GM18858 (cell line): ENCODE measurements around the gene FAM9A.
"Not testable (repeated sequence)": the region's sequence is repeated elsewhere in the genome, so short reads cannot be mapped to it uniquely, and the experiment has no call there.

Experiments
- ATAC-seq: cut with Tn5 transposase; IDR thresholded peaks from one replicate; pipeline ENCODE4 v1.9.1; 2021; ENCODE audit not compliant: unreplicated experiment

Gene FAM9A

DNA sequence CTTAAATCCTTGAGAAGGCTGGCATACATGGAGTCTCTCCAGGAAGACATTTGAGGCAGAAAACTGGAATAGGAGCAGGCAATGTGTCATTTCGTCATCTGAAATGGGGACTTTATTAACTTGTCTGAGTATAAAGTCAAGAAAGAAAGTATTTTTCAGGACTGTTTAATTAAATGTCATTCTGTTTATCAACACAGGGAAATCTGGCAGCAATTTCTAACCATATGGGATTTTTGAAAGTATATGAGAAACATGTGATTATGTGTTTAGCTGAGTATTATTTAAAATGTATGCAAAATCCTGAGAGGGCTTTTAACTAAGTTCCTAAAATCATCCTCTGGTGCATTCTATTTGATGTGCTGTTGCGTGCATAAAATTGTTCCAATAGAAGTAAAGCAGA lies 3.9 kb upstream of the FAM9A start:
- no peak for ATAC-seq

DNA sequence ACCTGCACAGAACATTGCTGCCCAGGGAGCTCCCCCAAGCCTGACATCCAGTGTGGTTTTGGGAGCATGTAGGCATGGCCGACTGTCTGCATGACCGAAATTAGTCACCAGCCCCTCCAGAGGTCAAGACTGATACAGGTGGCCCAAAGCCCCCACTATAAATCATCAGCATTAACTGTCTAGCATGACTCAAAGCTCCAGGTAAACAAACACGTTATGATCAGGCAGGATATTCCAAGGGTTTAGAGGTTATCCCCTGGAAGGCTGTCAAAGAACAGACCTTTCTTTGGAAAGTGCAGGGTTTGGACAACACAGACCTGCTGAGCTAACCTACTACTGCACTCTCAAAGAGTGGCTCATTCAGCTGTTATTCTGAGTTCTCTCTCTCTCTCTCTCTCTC lies 2.1 kb upstream of the FAM9A start:
- ATAC-seq, result no peak

DNA sequence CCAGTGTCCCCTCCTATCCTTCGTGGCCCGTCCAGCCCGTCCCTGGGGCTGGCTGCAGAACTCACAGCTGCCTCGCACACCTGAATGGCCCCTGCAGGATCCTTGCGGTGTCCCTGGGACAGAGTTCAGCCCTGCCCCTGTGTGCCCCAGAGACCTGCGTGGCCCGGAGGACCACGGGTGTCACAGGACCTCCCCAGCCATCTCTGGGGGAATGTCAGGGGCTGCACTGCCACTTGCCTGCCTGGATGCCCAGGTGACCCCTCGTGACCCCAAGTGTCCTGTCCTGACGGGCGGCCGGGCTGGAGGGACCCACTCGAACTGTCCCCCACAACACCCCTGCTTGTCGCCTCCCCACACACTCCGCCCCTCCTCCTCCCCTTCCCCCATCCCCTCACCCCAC lies 832 bp downstream of the FAM9A start:
- ATAC-seq, result not testable (repeated sequence)

DNA sequence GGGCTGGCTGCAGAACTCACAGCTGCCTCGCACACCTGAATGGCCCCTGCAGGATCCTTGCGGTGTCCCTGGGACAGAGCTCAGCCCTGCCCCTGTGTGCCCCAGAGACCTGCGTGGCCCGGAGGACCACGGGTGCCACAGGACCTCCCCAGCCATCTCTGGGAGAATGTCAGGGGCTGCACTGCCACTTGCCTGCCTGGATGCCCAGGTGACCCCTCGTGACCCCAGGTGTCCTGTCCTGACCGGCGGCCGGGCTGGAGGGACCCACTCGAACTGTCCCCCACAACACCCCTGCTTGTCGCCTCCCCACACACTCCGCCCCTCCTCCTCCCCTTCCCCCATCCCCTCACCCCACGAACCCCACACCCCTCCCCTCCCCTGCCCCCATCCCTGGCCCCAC lies 1.9 kb downstream of the FAM9A start:
- ATAC-seq, result not testable (repeated sequence)

DNA sequence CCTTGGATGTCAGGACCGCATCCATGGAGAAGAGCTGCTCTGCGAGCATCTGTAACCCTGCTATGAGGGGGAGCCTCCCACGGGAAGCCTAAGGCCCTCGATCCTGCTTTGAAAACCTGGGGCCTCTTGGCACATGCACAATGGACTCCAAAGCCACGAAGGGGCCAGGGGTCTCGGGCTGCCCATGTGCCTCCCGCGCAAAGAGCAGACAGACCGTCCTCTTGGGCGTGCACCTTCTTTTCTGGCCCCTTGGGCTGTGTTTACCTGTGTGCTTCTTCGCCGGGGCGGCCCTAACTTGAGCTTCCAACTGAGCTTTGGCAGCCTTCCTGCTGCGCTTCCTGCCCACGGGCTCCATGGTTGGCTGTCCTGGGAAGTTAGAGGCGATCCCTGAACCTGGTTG lies 2.5 kb downstream of the FAM9A start:
- not testable (repeated sequence) for ATAC-seq

DNA sequence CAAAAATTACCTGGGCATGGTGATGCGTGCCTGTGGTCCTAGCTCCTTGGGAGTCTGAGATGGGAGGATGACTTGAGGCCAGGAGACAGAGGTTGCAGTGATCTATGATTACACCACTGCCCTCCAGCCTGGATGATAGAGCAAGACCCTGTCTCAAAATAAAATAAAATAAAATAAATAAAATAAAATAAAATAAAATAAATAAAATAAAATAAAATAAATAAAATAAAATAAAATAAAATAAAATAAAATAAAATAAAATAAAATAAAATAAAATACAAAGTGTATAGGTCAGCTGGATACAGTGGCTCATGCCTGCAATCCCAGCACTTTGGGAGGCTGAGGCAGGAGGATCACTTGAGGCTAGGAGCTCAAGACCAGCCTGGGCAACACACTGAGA lies 14.1 kb downstream of the FAM9A start:
- ATAC-seq, result not testable (repeated sequence)

DNA sequence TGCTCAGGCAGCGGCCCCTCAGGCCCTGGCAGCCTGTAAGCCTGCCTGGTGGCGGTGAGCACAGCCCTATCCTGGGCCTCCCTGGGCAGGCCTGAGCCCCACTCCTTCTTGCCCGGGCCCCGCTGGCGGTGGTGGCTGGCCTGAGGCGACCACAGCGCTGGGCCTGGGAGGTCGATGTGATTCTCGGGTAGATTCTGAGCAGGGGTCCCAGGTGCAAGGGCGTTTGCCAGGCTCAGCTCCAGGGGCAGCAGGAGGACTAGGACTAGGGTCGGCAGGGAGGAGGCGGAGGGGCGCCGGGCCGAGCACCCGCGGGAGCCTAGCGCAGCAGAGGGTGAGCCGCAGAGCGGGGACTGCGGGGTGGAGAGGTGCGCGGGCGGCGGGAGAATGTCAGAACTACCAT lies 17.0 kb downstream of the FAM9A start:
- no peak for ATAC-seq

DNA sequence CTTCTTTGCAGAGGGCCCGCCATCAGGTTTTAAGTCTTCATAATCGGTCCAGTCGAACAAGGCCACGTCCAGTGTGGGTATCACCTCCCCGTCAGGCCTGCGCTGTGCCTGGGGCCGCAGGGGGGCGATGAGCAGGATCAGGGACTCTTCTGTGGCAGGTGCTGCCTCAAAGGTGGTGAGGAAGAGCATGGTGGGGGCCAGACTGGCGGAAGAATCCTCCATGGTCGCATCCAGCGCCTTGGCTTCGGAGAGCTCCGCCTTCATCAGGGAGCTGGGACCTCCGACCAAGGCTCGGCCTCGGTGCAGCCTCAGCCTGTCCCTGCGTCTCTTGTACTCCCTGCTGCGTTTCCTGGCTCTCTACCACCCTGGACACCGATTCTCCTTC lies 17.5 kb downstream of the FAM9A start:
- no peak for ATAC-seq

DNA sequence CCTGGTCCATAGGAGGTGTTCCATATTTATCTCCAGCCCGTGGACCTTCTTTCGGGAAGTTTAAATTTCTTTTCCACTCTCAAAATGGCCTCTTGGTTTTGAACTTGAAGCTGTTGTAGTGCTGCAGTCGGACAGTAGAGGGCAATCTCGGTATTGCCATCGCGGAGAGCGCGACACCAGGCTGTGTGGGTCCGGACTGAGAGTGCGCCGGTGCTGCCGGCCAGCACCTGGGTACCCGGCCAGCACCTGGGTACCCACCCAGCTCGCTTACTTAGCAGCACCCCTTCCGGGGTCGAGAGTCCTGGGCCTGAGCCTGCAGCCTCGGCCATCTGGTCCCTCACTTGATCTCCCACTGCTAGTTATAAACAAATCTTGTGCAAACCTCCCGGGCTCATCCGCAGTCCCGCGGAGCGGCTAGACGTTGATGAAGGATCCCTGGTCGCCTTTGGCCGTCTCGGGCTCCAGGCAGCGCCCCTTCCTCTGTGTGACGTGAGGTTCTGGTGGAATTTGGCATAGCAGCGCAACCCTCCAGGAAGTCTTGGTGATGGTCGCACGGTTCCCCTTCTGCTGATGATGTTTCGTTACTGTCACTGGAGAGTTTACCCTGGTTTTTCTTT lies 18.0 kb downstream of the FAM9A start:
- no peak for ATAC-seq

DNA sequence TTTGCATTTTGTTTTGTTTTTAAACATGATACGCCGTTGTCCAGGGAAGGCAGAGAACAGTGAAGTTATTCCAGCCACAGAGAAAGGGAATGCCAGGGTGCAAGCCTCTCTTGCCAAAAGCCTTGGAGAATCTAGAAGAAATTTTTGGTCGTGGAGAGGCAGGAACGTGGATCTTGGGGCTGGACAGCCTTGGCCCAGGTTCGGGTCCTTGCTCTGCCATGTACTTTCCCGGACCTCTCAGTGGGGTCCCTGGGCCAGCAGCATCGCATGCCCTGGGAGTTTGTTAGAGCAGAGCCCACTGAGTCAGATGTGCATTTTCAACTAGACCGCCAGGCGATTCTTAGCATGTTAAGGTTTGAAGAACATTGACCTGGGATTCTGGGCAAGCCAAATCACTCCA lies 18.6 kb downstream of the FAM9A start:
- no peak for ATAC-seq

DNA sequence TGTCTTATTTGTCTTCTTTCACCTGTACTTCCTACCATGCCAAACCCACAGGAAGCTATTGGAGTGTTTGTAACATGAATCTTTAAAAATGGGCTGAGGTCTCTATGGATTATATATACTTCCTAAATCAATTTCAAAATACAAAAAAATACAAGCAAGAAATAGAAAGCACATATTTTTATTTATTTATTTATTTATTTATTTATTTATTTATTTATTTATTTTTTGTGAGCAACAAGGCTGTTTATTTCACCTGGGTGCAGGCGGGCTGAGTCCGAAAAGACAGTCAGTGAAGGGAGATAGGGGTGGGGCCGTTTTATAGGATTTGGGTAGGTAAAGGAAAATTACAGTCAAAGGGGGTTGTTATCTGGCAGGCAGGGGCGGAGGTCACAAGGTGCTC lies 19.3 kb downstream of the FAM9A start:
- not testable (repeated sequence) for ATAC-seq

DNA sequence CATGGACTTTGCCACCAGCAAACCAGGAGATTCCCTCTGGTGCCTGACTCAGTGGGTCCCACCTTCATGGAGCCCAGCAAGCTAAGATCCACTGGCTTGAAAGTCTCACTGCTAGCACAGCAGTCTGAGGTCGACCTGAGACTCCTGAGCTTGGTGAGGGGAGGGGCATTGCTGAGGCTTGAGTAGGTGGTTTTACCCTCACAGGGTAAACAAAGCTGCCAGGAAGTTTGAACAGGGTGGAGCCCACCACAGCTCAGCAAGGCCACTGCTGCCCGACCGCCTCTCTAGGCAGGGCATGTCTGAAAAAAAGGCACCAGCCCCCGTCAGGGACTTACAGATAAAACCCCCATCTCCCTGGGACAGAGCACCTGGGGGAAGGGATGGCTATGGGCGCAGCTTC lies 28.1 kb downstream of the FAM9A start:
- ATAC-seq, result no peak

DNA sequence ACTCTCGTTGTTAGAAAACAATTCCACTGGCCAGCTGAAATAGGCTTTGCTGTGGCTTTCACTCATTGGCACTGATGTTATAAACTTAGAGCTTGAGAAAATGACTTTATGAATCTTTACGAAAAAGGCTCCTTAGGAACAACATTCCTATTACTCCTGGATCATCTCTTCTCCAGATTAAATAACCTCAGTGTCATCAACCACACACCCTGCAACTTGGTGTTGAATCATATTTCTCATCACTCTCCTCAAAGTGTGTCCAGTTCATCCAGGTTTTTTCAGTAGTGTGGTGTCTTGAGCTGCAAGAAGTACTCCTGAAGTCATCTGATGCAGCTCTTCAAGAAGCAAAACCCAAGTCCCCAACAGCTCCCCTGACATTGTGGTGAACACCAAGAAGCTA lies 41.2 kb downstream of the FAM9A start:
- no peak for ATAC-seq

DNA sequence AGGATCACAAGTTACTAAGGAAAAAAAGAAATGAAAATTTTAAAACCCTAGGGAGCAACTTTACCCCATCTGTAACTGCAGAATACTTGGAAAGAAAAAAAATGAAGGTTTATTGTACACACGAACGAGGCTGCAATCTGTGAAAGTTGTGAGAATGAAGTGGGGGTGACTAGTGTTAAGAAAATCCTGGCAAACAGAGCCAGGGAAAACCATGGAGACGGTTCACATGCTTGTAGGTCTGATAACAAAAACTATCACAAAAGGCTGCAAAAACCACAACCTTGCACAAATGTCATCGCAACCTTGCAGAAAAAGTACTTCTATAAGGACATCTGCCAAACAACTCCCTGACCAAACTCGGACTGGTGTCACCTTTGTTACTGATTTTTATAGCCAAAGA lies 42.5 kb downstream of the FAM9A start:
- ATAC-seq, result not testable (repeated sequence)

DNA sequence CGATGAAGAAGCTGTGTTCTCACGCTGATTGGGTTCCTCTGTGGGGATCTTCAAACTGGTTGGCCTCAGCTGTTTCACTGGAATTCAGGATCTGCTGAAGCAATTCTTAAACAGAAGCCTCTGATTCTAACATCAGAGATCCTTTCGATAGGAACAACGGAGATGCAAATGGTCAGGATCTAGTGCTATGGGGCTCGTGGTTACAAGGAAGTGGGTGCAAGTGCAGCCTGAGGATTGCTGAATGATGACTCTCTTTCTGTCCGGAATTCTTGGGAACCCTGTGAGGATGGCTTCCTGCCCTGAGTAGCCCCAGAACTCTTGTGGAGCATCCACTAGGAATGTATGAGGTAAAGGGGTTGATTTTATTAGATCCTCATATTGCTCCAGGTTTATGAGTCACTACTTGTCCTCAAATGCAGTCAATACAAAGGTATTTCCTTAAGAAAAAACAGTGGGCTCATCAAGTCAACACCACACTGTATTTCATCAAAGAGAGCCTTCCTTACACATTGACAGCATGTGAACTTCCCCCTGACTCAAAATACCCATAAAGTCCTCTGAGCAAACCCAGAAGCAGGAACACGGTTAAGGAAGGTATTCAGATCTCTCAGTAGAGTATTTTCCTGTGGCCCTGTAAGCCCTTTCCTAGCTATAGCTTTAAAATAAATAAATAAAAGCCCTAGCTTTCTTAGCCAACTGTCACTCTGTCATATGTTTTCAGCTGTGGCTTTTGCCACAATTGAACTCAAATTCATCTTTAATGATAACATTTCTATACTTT lies 43.4 kb downstream of the FAM9A start:
- not testable (repeated sequence) for ATAC-seq

DNA sequence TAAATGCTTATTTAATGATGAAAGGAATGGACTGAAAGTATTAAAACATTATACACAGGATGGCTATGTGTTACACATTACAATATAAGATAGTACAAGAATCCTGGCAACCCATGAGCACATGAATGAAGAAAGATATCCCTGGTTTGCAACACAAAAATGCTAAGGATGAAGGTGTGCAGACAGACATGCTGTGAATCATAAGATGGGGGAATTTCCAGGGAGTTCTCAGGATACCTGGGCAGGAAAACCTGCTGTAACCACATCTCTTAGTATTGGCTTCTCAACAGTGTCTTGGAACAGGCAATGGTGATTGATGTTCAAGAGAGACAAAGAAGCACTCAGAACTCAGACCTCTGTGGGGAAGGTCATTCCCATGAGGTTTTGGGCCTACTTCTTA lies 45.4 kb downstream of the FAM9A start:
- no peak for ATAC-seq

DNA sequence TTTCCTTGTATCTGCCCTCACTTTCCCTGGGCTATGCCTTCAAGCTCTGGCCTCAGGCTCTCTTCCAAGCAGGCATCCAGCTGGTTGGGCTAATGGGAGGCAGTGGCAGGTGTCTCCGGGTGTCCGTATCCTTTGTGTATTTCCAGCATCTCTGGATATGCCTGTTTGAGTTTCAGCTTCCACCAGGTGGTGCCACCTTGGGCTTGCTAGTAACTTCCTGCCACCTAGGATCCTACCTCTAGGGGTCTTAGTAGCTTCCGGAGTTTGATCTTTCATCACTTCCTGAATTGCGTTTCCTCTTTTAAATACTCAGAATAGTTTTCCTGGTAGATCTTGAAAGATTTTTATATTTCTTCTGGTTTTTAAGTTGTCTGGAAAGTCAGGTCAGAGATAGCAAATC lies 46.1 kb downstream of the FAM9A start:
- ATAC-seq, result no peak

DNA sequence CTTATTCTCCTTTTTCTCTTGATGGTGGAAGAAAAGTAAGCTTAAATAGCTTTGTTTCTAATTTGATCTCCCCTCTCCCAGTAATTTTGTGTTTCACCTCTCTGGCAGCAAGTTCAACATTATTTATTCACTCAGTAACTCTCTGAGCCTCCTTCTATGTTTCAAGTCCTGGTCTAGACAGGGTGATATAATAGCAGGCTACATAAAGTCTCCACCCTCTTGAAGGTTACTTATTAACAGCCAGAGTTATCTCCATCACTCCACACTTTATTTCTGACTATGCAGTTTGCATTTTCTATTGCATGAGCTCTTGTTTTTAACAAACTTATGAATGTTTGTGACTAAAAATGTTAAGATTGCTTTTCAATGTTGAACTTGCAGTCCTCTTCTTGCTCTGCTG lies 51.5 kb downstream of the FAM9A start:
- ATAC-seq, result no peak

DNA sequence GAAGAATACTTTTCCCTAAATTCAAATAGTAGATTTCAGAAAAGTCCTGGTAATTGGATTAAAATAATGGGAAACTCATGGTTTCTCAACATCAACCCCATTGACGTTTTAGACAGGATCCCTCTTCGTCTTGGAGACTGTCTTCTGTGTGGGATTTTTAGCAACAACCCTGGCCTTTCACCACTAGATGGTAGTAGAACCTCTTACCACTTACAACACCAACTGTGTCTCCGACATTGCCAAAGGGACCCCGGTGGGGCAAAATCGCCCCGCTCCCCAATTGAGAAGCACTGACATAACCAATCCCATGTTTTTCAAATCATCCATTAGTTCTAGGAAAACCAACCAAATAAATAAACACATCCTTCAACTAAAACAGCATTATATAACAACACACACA lies 52.3 kb downstream of the FAM9A start:
- peak; percentile 63 for ATAC-seq

DNA sequence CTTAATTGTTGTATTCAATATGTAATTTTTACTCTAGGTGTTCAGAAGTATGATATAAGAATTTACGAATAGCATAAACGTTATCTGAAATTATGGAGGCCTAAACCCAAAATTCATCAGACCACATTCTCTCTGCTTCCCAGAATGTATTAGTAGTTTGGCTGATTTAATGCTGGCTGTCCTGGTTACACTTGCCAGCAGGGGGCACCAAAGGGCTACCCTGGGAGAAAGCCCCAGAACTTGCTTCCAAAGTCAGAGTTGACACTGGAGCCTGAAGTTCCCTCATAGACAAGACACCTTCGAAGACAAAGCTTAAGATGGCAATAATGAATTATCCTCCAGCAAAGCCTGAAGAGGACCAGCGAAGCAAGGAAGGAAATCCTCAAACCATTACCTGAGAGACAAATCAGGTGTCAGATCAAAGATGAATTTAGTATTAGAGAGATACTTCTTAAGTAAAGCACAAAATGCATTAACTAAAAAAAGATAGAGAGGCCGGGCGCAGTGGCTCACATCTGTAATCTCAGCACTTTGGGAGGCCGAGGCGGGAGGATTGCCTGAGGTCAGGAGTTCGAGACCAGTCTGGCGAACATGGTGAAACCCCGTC lies 58.0 kb downstream of the FAM9A start:
- ATAC-seq, result peak; percentile 51

DNA sequence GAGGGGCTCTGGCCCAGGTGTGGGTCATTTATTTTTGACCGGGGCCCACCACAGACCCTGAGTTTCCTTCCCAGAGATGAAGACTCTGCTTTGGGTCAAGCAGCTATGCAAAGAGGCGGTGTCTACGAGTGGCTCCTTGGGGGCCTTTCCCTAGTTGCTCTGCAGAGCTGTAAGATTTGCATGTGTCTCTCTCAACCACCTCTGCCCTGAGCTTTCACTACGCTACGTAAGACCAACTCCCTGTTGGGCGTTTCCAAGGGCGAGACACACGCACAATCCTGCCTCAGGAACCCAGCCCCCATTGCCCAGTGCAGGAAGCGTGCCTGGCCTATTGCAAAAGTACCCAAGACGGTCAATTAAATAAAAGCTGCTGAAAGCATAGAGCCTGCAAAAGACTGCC lies 59.2 kb downstream of the FAM9A start:
- no peak for ATAC-seq
